ENCODE data around the gene VPS13A.

- no peak for TF ChIP-seq CTCF (IDR thresholded peaks at IDR 0.05)
- TF ChIP-seq POLR2A (IDR thresholded peaks at IDR 0.05) = no peak
These were observed 128.5 kb downstream of the VPS13A start for GRCh38 chr9:77305622-77306400.
